Stimulated activated CD4-positive, alpha-beta T cell treated with anti-CD3 and anti-CD28 coated beads, TNF-alpha, amount 100 ng/mL, for 48 hours (primary cell): ENCODE measurements around the gene STAT5B.
"Not testable (repeated sequence)": the region's sequence is repeated elsewhere in the genome, so short reads cannot be mapped to it uniquely, and the experiment has no call there.

ENCODE experiments used
- DNase-seq, 3 donors: peaks; one replicate each; pipeline ENCODE4 v3.0.0-alpha.2; 2020; ENCODE audit warnings: low read depth in 3 of 3

STAT5B gene

DNA sequence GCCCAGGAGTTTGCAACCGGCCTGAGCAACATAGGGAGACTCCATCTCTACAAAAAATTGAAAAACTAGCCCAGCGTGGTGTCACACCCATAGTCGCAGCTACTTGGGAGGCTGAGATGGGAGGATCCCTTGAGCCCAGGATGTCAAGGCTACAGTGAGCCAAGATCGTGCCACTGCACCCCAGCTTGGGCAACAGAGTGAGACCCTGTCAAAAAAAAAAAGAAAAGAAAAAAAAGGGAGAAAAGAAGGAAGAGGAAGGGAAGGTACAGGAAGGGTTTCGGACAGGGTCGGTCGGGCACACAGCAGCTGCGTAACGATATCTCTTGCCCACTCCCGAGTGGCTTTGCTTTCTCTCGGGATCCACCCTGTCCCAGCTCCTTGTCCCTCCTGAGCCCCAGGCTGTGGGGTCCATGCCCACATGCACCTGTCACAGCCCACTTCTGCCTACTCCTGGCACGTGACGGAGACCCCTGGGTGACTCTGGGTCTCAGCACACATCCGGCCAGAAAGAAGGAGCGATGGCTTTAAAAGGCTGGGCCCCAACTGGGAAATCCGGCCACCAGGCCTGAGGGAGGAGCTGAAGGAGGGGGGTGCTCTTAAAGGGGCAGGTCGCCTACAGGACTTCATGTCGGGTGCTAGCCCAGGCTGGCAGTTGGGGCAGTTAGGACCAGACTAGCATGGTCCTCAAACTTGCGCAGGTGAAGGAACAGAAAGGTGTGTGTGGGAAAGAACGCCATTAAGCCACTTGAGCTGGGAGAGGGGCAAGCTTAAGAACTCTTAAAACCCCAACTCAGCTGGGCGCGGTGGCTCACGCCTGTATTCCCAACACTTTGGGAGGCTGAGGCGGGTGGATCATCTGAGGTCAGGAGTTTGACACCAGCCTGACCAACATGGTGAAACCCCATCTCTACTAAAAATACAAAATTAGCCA, 82.0 kb downstream of the STAT5B start, which contains the start of gene GHDC:
Gene GHDC (minus strand): TSS at position 526 of the 931 bp plus-strand sequence. CDS start 913 bp downstream, outside the sequence.
- peak; percentile 60 to 77 (median 65) for DNase-seq

DNA sequence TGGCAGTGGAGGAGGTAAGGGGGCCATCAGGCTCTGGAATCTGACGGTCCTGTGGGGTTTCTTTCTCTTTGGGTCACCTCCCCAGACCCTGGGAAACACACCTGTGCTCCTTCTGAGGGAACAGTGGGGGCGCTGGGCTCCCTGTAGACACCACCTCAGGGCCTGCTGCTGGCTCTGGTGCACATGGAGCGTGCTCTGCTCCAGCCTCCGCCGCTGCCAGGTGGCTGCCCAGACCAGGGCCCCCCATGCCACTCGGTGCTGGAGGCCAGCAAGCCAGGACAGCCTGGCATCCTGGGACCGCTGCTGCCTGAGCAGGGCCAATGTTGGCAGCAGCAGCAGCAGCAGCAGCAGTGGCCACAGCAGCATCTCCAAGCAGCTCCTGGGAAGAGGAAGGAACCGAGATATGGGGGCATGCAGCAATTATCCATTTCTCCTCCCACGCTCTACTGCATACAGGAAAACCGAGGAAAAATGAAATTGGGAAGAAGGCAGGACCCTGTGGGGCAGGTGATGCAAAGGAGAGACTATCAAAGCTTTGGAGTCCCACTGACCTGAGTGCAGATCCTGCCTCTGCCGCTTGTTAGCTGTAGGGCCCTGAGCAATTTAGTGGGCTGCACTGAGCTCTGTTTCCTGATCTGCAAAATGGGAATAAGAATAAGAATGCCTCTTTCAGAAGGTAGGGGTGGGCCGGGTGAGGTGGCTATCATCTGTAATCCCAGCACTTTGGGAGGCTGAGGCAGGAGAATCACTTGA, 82.8 kb downstream of the STAT5B start:
- DNase-seq: no peak

- no peak for DNase-seq
Measured at GRCh38 chr17:42192189-42193126, 83.7 kb downstream of the STAT5B start.

DNA sequence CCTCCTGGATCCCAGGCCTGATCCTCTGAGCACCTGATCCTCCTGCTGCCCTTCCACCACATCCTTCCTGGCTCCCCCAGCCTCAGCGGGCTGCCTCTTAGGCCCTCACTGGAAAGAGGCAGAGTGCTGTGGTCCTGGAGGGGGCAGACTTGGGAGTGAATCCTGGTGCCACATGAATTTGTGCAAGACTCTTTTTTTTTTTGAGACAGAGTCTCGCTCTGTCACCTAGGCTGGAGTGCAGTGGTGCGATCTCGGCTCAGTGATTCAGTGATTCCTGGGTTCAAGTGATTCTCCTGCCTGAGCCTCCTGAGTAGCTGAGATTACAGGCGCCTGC, 84.9 kb downstream of the STAT5B start:
- no peak for DNase-seq

DNA sequence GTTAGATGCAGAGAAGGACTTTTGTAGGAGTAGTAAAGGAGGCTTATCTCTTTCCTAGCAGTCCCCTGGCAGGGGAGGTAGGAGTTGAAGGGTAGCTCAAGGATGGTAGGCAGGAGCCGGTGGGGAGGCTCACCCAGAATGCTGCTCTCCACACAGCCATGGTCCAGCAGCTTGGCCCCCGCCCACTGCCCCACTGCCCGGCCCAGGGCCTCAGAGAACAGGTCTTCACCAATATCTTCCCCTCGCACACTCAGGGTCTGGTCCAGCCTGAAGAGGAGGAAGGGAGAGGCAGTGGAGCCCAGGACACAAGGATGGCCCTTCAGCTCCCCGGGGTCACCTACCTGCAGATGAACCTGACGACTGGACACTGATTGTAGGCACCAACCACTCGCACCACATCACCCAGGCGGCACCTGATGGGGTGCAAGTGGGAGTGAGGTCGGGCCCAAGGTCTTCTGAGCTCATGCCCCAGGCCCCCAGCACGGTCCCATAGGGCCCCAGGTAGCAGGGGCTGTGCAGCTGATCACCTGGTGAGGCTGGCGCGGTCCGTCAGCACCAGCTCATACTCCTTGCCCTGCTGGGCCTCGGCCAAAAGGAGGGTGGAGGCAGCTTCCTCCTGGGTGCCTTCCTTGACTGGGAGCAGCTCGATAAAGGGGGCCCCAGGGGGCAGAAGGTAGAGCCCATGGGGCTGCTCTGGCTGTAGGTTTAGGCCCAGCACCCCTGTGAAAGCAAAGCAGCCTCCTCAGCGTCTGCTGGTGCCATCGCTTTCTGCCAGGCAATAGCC, 85.5 kb downstream of the STAT5B start:
- DNase-seq: no peak

GRCh38 chr17:42189651-42189965, 86.6 kb downstream of the STAT5B start:
- no peak for DNase-seq

GRCh38 chr17:42188749-42189650, 87.2 kb downstream of the STAT5B start:
- DNase-seq: no peak

- no peak for DNase-seq
Measured at GRCh38 chr17:42187833-42188232, 88.4 kb downstream of the STAT5B start.

DNA sequence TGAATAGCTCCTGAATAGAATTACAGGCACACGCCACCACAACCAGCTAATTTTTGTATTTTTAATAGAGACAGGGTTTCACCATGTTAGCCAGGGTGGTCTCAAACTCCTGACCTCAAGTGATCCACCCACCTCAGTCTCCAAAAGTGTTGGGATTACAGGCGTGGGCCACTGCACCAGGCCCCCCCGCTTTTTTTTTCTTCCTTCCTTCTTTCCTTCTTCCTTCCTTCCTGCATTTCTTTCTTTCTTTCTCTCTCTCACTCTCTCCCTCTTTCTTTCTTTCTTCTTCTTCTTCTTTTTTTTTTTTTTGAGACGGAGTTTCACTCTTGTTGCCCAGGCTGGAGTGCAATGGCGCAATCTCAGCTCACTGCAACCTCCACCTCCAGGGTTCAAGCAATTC, 90.0 kb downstream of the STAT5B start:
- DNase-seq: not testable (repeated sequence)

GRCh38 chr17:42185621-42185930, 90.6 kb downstream of the STAT5B start:
- DNase-seq: no peak

DNA sequence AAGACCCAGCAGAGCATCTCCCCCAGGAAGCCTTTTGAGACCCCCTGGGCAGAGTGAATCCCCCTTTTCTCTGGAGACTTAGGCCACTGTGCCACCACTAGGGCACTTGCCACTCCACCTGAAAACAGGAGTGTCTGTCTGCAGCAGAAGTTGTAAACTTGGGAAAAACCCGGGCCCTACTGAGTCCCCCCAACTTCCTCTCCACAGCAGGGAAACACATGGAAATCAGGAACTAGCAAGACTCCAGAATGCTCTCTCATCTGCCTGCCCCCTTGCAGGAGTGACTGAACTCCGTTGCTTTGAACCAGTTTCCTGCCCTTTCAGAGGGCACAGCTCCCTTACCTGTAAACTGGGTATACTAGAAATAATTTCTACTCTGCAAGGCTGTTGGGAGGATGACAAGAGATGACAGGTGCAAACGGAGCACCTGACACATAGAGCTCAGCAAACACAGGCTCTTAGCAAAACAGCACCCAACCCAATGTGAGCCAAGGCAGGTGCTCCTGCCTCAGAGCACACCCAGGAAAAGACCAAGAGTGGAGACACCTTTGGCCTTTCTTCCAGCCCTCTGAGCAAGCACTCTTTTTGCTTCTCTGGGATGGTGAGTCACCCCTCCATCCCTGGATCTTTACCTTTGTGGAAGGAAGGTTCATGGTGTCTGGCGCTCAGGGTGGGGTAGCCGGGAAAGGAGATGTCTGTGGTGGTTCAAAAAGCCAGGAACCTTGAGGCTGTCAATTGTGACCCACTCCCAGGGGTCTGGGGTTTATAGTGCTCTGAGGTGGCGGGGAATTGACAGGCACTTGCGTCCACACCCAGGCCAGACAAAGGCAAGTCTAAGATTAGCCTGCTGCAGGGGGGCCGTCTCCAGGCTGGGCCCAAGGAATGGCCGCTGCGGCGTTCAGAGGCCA, 91.2 kb downstream of the STAT5B start, which contains the start of gene HCRT:
Gene HCRT (minus strand): TSS at position 740 of the 908 bp plus-strand sequence. CDS start 87 bp downstream, at position 653.
- no peak for DNase-seq

- peak; percentile 70 to 75 (median 71) for DNase-seq
Measured at GRCh38 chr17:42183741-42184711, 92.2 kb downstream of the STAT5B start.

GRCh38 chr17:42182927-42183734, 93.1 kb downstream of the STAT5B start:
- DNase-seq: no peak

DNA sequence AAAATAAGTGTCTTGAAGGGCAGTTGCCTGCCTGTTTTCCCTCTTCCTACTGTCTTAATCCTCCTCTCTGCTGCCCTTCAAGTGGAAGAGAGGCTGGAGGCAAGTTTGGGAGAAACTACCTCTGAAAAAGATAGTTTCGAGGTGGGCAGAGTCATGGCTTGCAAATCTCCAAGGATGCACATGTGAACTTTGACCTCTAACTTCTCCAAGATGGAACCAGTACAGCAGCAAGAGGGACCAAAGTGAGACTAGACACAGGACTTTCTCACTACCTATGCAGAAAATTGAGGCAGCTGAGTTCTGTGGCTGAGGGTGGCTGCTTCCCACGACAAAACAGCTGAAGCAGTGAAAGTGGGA, 94.4 kb downstream of the STAT5B start:
- DNase-seq: no peak

DNA sequence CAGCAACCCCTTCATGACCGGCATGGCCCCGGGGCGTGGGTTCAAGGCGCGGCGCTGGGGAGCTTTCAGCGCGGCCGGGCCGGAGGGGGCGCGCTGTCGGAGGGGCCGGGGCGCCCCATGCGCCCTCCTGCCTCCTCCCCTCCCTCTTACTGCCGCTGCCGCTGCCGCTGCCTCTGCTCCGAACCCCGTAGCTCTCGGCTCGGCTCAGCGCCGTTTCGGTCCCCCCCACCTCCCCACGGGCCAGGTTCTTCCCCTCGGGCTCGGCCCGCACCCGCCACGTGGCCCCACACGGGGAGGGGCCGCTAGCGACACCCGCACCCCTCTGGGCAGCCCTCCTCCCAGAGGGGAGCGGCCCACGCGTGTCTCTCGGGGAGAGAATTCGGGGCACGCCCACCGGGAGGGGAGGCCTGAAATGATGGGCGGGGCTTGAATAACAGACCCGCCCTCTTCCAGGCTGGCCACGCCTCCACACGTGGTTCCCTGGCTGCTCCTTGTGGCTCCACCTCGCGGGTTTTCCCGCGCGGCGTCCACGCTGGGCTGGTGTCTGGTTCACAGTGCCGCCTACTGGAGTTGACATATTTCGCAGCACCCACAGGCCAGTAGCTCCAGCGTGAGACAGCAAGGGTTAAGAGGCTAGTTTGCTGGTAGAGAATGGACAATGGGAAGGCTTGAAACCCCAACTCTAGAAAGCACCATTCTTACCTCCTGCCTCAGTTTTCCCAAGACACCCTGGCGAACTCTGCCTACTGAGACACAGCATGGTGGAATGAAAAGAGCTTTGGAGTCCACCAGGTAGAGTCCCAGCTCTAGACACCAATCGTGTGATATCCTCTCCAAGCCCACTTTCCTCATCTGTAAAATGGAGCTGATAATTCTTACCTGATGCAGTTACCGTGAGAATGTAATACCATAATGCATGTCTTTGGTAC, 95.0 kb downstream of the STAT5B start, which contains the start of gene KCNH4:
Gene KCNH4 (minus strand): TSS at position 221 of the 929 bp plus-strand sequence. CDS start 197 bp downstream, at position 24.
- DNase-seq: peak; percentile 85 to 89 (median 87)
